ENCODE results near the gene CLECL1. TPM values are rescaled to one million over a fixed set of nuclear protein-coding genes. Genes with fewer than 3 reads are reported as not detected.
A peak's percentile ranks its signal among the peaks of the same experiment; 100 is the strongest.

Gene CLECL1
- total and polyA plus RNA-seq, 10 donors, result 6.3 to 103 (median 14.5) TPM

GRCh38 chr12:9724023-9724422 lies 8.9 kb downstream of the CLECL1 start:
- Histone ChIP-seq H3K4me3 (no peak overlapping the region), H3K27me3 (replicated peaks in 1 of 7) (no peaks in the 10 kb centered on the region), H3K4me1 (peaks cover 0 to 58% (median 17%) of the 10 kb centered on the region in 6 donors), H3K27ac (peak overlapping the region in 6 of 8 donors; percentile 17 to 87 (median 83)), H3K9me3 (no peaks in the 10 kb centered on the region), H3K36me3 (no peaks in the 10 kb centered on the region)
- TF ChIP-seq POLR2A (IDR thresholded peaks at IDR 0.05) (no peak), CTCF (IDR thresholded peaks at IDR 0.05 in 8 of 11, conservative IDR thresholded peaks at IDR 0.05 in 3 of 11) (no peak), POLR2AphosphoS5 (IDR thresholded peaks at IDR 0.05) (no peak)
- intact Hi-C loops (cut with DNase I; ENCODE audit: low total_unique reads), result no loop called here
- 70 to 87% (median 79%) methylated on average over 1 of the region's 1 CpG for whole genome bisulfite sequencing, 5 donors
- no peak for DNase-seq

GRCh38 chr12:9721394-9722092 lies 11.4 kb downstream of the CLECL1 start:
- no peaks in the 10 kb centered on the region for H3K36me3 ChIP-seq
- H3K4me1 ChIP-seq, result peaks cover 0 to 79% (median 23%) of the 10 kb centered on the region in 6 donors
- 44 to 59% (median 58%) methylated on average over 5 of the region's 5 CpGs for WGBS, 5 donors
- no peak overlapping the region for H3K4me3 ChIP-seq
- TF ChIP-seq POLR2A (IDR thresholded peaks at IDR 0.05) (peak in 1 of 3 donors; percentile 45), POLR2AphosphoS5 (IDR thresholded peaks at IDR 0.05) (peak in 1 of 3 donors; percentile 55), CTCF (IDR thresholded peaks at IDR 0.05 in 8 of 11, conservative IDR thresholded peaks at IDR 0.05 in 3 of 11) (no peak)
- no peaks in the 10 kb centered on the region for H3K9me3 ChIP-seq
- peak overlapping the region; percentile 38 to 87 (median 78) for H3K27ac ChIP-seq
- H3K27me3 ChIP-seq (replicated peaks in 1 of 7), result no peaks in the 10 kb centered on the region
- intact Hi-C loops (cut with DNase I; ENCODE audit: low total_unique reads), result no loop called here
- DNase-seq, result no peak

GRCh38 chr12:9719790-9720189 lies 13.1 kb downstream of the CLECL1 start:
- no peak overlapping the region for H3K4me3 ChIP-seq
- no peaks in the 10 kb centered on the region for H3K9me3 ChIP-seq
- no peaks in the 10 kb centered on the region for H3K36me3 ChIP-seq
- DNase-seq, result no peak
- intact Hi-C loops (cut with DNase I; ENCODE audit: low total_unique reads), result no loop called here
- H3K4me1 ChIP-seq, result peaks cover 0 to 79% (median 25%) of the 10 kb centered on the region in 6 donors
- peak overlapping the region in 5 of 8 donors; percentile 1 to 87 (median 82) for H3K27ac ChIP-seq
- 34 to 71% (median 50%) methylated on average over 1 of the region's 1 CpG for WGBS, 5 donors
- H3K27me3 ChIP-seq (replicated peaks in 1 of 7), result no peaks in the 10 kb centered on the region
- no peak for TF ChIP-seq POLR2A (IDR thresholded peaks at IDR 0.05)

- H3K9me3 ChIP-seq, result no peaks in the 10 kb centered on the region
- H3K27ac ChIP-seq, result peak overlapping the region in 4 of 8 donors; percentile 1 to 87 (median 82)
- peaks cover 0 to 85% (median 27%) of the 10 kb centered on the region in 6 donors for H3K4me1 ChIP-seq
- H3K27me3 ChIP-seq (replicated peaks in 1 of 7), result no peaks in the 10 kb centered on the region
- intact Hi-C loops (cut with DNase I; ENCODE audit: low total_unique reads), result no loop called here
- 87 to 94% (median 90%) methylated on average over 7 of the region's 7 CpGs for WGBS, 5 donors
- H3K4me3 ChIP-seq, result no peak overlapping the region
- TF ChIP-seq POLR2A (IDR thresholded peaks at IDR 0.05), result no peak
- TF ChIP-seq CTCF (IDR thresholded peaks at IDR 0.05 in 8 of 11, conservative IDR thresholded peaks at IDR 0.05 in 3 of 11), result no peak
- no peak for TF ChIP-seq POLR2AphosphoS5 (IDR thresholded peaks at IDR 0.05)
- no peak for DNase-seq
- no peaks in the 10 kb centered on the region for H3K36me3 ChIP-seq
Observed at GRCh38 chr12:9718968-9719367, 13.9 kb downstream of the CLECL1 start.
